Measurements from ENCODE around the gene PLAGL2. TPM values are rescaled to one million over a fixed set of nuclear protein-coding genes. Genes with fewer than 3 reads are reported as not detected.
A peak's percentile ranks its signal among the peaks of the same experiment; 100 is the strongest.
"Not testable (repeated sequence)": the region's sequence is repeated elsewhere in the genome, so short reads cannot be mapped to it uniquely, and the experiment has no call there.

PLAGL2 gene, protein sequence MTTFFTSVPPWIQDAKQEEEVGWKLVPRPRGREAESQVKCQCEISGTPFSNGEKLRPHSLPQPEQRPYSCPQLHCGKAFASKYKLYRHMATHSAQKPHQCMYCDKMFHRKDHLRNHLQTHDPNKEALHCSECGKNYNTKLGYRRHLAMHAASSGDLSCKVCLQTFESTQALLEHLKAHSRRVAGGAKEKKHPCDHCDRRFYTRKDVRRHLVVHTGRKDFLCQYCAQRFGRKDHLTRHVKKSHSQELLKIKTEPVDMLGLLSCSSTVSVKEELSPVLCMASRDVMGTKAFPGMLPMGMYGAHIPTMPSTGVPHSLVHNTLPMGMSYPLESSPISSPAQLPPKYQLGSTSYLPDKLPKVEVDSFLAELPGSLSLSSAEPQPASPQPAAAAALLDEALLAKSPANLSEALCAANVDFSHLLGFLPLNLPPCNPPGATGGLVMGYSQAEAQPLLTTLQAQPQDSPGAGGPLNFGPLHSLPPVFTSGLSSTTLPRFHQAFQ
- total RNA-seq: 125 and 126 TPM in 2 replicates

GRCh38 chr20:32207626-32208498 is at the start of gene PLAGL2, which contains the start of gene POFUT1:
Gene PLAGL2 (minus strand): TSS chr20:32207743. CDS start chr20:32202178, 5,565 bp downstream.
Gene POFUT1 (plus strand): TSS chr20:32207880. CDS start chr20:32207942, 62 bp downstream.
- H3K36me3 Mint-ChIP-seq (ENCODE audit: low read depth): peaks cover 84% of the 10 kb centered on the region
- H3K27ac Mint-ChIP-seq: peak within 1 kb of the TSS; percentile 91
- H3K4me1 Mint-ChIP-seq (ENCODE audit: low read depth): peaks cover 64% of the 10 kb centered on the region
- intact Hi-C loops (cut with micrococcal nuclease): loop anchor here (1.0 to 5.0 kb wide), 3 partner anchors 24 to 274 kb away; partner anchors contain the start of gene ASXL1
- no peaks in the 10 kb centered on the region for H3K9me3 Mint-ChIP-seq
- H3K27me3 Mint-ChIP-seq (ENCODE audit: low read depth): no peaks in the 10 kb centered on the region
- DNase-seq (ENCODE audit: low spot score): peak; percentile 88
- H3K4me3 Mint-ChIP-seq (ENCODE audit: low read depth): peak within 1 kb of the TSS; percentile 98

DNA sequence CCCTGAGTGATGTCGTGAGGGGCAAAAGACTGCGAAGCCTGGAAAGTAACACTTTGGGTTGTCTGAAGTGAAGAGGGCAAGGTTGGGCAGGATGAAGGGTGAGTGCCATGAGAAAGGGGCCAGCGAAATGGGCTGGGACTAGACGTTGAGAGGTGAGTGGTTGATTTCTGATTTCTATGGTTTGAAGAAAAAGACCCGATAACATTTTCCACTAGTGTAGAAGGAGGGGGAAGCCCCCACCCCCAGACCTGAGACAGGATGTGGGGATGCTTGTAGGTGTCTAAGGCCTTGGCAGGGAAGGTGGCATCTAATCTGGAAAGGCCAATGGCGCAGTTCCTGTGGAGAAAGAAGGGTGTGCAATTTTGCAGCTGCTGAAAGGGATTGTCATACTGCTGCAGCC is 44.6 kb upstream of the PLAGL2 start:
- Mint-ChIP-seq H3K4me3 (ENCODE audit: low read depth) (peak overlapping the region; percentile 75), H3K27me3 (ENCODE audit: low read depth) (no peaks in the 10 kb centered on the region), H3K27ac (peak overlapping the region; percentile 99), H3K4me1 (ENCODE audit: low read depth) (peaks cover 55% of the 10 kb centered on the region), H3K9me3 (peaks cover 9% of the 10 kb centered on the region), H3K36me3 (ENCODE audit: low read depth) (peaks cover 4% of the 10 kb centered on the region)
- DNase-seq (ENCODE audit: low spot score): peak; percentile 28
- intact Hi-C loops (cut with micrococcal nuclease): loop anchor here (1.0 kb wide), 4 partner anchors 25 to 105 kb away; partner anchors contain the start of gene KIF3B

GRCh38 chr20:32251470-32251869 is 43.9 kb upstream of the PLAGL2 start:
- intact Hi-C loops (cut with micrococcal nuclease): no loop called here
- peak overlapping the region; percentile 99 for H3K27ac Mint-ChIP-seq
- H3K9me3 Mint-ChIP-seq: peaks cover 9% of the 10 kb centered on the region
- H3K4me3 Mint-ChIP-seq (ENCODE audit: low read depth): peak overlapping the region; percentile 5
- DNase-seq (ENCODE audit: low spot score): no peak
- peaks cover 4% of the 10 kb centered on the region for H3K36me3 Mint-ChIP-seq (ENCODE audit: low read depth)
- no peaks in the 10 kb centered on the region for H3K27me3 Mint-ChIP-seq (ENCODE audit: low read depth)
- H3K4me1 Mint-ChIP-seq (ENCODE audit: low read depth): peaks cover 48% of the 10 kb centered on the region

DNA sequence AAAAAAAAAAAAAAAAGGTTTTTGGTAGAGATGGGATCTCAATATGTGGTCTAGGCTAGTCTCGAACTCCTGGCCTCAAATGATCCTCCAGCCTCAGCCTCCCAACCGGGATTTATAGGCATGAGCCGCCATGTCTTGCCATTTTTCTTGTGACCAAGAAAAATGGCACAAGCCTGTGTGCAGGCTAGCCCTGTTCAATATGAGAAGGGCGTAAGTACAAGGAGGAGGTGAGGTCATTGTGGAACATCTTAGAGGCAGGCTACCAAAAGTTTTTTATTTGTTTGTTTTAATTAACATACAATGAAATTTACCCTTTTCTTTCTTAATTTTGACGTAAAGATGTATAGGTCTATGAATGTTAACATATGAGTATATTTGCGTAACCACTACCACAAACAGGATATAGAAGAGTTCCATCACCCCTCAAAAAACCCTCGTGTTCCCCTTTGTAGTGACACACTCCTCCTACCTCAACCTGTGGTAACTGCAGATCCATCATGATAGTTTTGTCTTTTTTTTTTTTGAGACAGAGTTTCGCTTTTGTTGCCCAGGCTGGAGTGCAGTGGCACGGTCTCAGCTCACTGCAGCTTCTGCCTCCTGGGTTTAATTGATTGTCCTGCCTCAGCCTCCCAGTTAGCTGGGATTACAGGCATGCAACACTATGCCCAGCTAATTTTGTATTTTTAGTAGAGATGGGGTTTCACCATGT is 41.6 kb upstream of the PLAGL2 start:
- H3K36me3 Mint-ChIP-seq (ENCODE audit: low read depth): peaks cover 4% of the 10 kb centered on the region
- H3K4me3 Mint-ChIP-seq (ENCODE audit: low read depth): no peak overlapping the region
- intact Hi-C loops (cut with micrococcal nuclease): loop anchor here (1.0 to 2.0 kb wide), 3 partner anchors 17 to 84 kb away; no protein-coding TSS in a partner anchor
- no peaks in the 10 kb centered on the region for H3K27me3 Mint-ChIP-seq (ENCODE audit: low read depth)
- H3K9me3 Mint-ChIP-seq: peaks cover 9% of the 10 kb centered on the region
- peak overlapping the region; percentile 96 for H3K27ac Mint-ChIP-seq
- peak; percentile 46 for DNase-seq (ENCODE audit: low spot score)
- H3K4me1 Mint-ChIP-seq (ENCODE audit: low read depth): peaks cover 50% of the 10 kb centered on the region

- Mint-ChIP-seq H3K4me1 (ENCODE audit: low read depth) (peaks cover 43% of the 10 kb centered on the region), H3K27ac (peak overlapping the region; percentile 58), H3K4me3 (ENCODE audit: low read depth) (no peak overlapping the region), H3K36me3 (ENCODE audit: low read depth) (peaks cover 4% of the 10 kb centered on the region), H3K27me3 (ENCODE audit: low read depth) (no peaks in the 10 kb centered on the region), H3K9me3 (peaks cover 5% of the 10 kb centered on the region)
- intact Hi-C loops (cut with micrococcal nuclease): loop anchor here (2.0 kb wide), 1 partner anchor 85 kb away; no protein-coding TSS in a partner anchor
- DNase-seq (ENCODE audit: low spot score): no peak
These were observed 40.5 kb upstream of the PLAGL2 start for GRCh38 chr20:32248043-32248442.

GRCh38 chr20:32246208-32246607 is 38.7 kb upstream of the PLAGL2 start:
- H3K9me3 Mint-ChIP-seq; H3K36me3 Mint-ChIP-seq (ENCODE audit: low read depth); H3K27me3 Mint-ChIP-seq (ENCODE audit: low read depth); DNase-seq (ENCODE audit: low spot score); intact Hi-C loops (cut with micrococcal nuclease); H3K4me3 Mint-ChIP-seq (ENCODE audit: low read depth): not testable (repeated sequence)
- H3K4me1 Mint-ChIP-seq (ENCODE audit: low read depth): peaks cover 28% of the 10 kb centered on the region
- H3K27ac Mint-ChIP-seq: peak overlapping the region; percentile 61

GRCh38 chr20:32244959-32245358 is 37.4 kb upstream of the PLAGL2 start:
- Mint-ChIP-seq H3K4me1 (ENCODE audit: low read depth) (peaks cover 30% of the 10 kb centered on the region), H3K27ac (peak overlapping the region; percentile 48), H3K36me3 (ENCODE audit: low read depth) (no peaks in the 10 kb centered on the region), H3K4me3 (ENCODE audit: low read depth) (no peak overlapping the region), H3K9me3 (no peaks in the 10 kb centered on the region), H3K27me3 (ENCODE audit: low read depth) (no peaks in the 10 kb centered on the region)
- no peak for DNase-seq (ENCODE audit: low spot score)
- intact Hi-C loops (cut with micrococcal nuclease): no loop called here

DNA sequence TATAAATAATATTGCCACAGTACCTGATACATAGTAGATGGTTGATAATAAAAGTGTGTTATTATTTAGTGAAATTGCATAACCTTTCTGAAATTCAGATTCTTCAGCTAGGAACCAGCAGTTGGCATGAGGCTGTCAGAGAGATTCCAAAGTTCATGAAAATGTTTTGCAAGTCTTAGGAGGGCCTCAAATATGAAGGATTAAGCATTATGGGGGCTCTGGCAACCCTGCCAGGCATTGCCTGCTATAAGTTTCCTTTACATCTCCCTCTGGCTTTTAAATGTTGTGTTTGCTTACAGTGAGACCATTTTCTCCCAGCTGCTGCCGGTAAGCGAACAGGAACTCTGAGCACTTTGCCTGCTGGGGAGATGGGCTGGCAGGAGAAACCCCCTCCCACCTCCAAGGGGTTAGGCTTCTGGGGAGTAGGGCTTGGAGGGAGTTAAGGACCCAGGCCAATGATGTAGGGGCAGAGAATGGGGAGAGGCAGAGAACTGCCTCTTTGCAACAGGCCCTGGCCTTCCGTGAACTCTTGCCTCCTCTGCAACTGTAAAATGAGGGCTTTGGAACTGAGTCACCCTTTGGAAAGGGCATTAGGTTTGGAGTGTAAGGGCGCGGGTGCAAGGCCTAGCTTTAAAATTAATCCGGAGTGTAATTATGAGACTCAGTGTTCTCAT is 36.7 kb upstream of the PLAGL2 start:
- no peak for DNase-seq (ENCODE audit: low spot score)
- Mint-ChIP-seq H3K27ac (peak overlapping the region; percentile 48), H3K4me3 (ENCODE audit: low read depth) (no peak overlapping the region), H3K27me3 (ENCODE audit: low read depth) (no peaks in the 10 kb centered on the region), H3K36me3 (ENCODE audit: low read depth) (no peaks in the 10 kb centered on the region), H3K4me1 (ENCODE audit: low read depth) (peaks cover 29% of the 10 kb centered on the region), H3K9me3 (no peaks in the 10 kb centered on the region)
- intact Hi-C loops (cut with micrococcal nuclease): no loop called here

- H3K36me3 Mint-ChIP-seq (ENCODE audit: low read depth): peaks cover 8% of the 10 kb centered on the region
- intact Hi-C loops (cut with micrococcal nuclease): no loop called here
- no peak for DNase-seq (ENCODE audit: low spot score)
- no peak overlapping the region for H3K4me3 Mint-ChIP-seq (ENCODE audit: low read depth)
- no peaks in the 10 kb centered on the region for H3K27me3 Mint-ChIP-seq (ENCODE audit: low read depth)
- H3K9me3 Mint-ChIP-seq: no peaks in the 10 kb centered on the region
- peaks cover 20% of the 10 kb centered on the region for H3K4me1 Mint-ChIP-seq (ENCODE audit: low read depth)
- no peak overlapping the region for H3K27ac Mint-ChIP-seq
These were observed 34.3 kb upstream of the PLAGL2 start for GRCh38 chr20:32241807-32242206.

GRCh38 chr20:32240205-32240604 is 32.7 kb upstream of the PLAGL2 start:
- no peak for DNase-seq (ENCODE audit: low spot score)
- intact Hi-C loops (cut with micrococcal nuclease): no loop called here
- Mint-ChIP-seq H3K9me3 (no peaks in the 10 kb centered on the region), H3K4me1 (ENCODE audit: low read depth) (peaks cover 21% of the 10 kb centered on the region), H3K27me3 (ENCODE audit: low read depth) (no peaks in the 10 kb centered on the region), H3K36me3 (ENCODE audit: low read depth) (peaks cover 21% of the 10 kb centered on the region), H3K27ac (no peak overlapping the region), H3K4me3 (ENCODE audit: low read depth) (no peak overlapping the region)

DNA sequence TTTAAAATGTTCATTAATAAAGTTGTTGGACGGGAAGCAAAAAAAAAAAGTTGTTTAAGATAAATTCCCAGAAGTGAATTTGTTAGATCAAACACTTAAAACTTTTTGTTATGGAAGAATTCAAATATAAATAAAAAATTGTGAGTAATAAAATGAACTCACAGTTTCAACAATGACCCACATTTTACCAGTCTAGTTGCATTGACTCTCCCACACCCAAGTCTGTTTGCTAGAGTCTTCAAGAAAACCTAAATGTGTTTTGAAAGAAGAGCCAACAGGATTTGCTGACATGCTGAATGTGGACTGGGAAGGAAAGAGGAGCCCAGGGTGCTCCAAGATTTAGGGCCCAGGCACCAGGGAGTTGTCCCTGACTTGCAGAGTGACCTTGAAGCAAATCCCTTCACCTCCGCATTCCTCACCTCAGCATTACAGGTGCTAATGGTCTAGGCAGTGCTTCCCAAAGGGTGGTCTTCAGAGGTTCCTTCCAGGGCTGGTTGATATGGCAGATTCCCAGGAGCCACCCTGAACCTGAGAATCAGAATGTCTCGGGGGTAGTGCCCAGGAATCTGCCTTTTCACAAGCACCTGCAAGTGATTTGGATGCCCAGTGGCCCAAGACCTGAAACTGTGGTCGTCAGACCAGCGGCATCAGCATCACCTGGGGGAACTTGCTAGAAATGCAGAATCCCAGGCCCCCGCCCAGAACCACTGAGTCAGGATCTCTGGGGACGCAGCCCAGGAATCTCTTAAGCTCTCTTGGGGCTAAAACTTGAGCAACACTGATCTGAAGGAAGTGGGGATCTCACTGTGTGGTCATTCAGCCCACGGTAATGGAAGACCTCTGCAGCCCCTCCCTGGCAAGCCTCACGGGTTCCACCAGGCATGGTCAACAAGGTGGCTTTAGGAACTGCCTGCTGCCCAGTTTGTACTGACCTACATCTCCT is 31.2 kb upstream of the PLAGL2 start:
- intact Hi-C loops (cut with micrococcal nuclease): no loop called here
- H3K27ac Mint-ChIP-seq: no peak overlapping the region
- DNase-seq (ENCODE audit: low spot score): no peak
- H3K27me3 Mint-ChIP-seq (ENCODE audit: low read depth): no peaks in the 10 kb centered on the region
- H3K36me3 Mint-ChIP-seq (ENCODE audit: low read depth): peaks cover 34% of the 10 kb centered on the region
- no peaks in the 10 kb centered on the region for H3K9me3 Mint-ChIP-seq
- peaks cover 16% of the 10 kb centered on the region for H3K4me1 Mint-ChIP-seq (ENCODE audit: low read depth)
- H3K4me3 Mint-ChIP-seq (ENCODE audit: low read depth): no peak overlapping the region

Data from activated T-helper 2 cell treated with anti-CD3 and anti-CD28 coated beads, Interferon-gamma antibody, Interleukin-2, Interleukin-4, amounts not matched to agents 10 μg/mL and 5 μg/mL and 100 μg/mL, durations not matched to agents 14 hours and 24 hours and 36 hours (primary cell).